Left ventricle myocardium inferior (tissue), 1 donor: Measurements from ENCODE around the gene FAM3B. TPM values are rescaled to one million over a fixed set of nuclear protein-coding genes. Genes with fewer than 3 reads are reported as not detected.

ENCODE experiments used
- DNase-seq: peaks from one replicate; pipeline ENCODE4 v3.0.0-alpha.2; 2020
- H3K27ac ChIP-seq: fragments of 200-600 bp; replicated peaks from 2 replicates; pipeline ENCODE4 v1.8.0; 2021
- H3K27me3 ChIP-seq: fragments of 200-600 bp; 2 replicates; pipeline ENCODE4 v1.8.0; 2021; ENCODE audit warnings: low read depth
- H3K36me3 ChIP-seq: fragments of 200-600 bp; 2 replicates; pipeline ENCODE4 v1.8.0; 2021
- H3K4me1 ChIP-seq: fragments of 200-600 bp; 2 replicates; pipeline ENCODE4 v1.8.0; 2021
- H3K4me3 ChIP-seq: fragments of 200-600 bp; 2 replicates; pipeline ENCODE4 v1.8.0; 2021; ENCODE audit warnings: mild to moderate bottlenecking, moderate library complexity
- H3K9me3 ChIP-seq: fragments of 200-600 bp; replicated peaks from 2 replicates; pipeline ENCODE4 v1.8.0; 2021
- intact Hi-C: fragments of 100-400 bp; cut with micrococcal nuclease; formaldehyde crosslinking; loops from one replicate; pipeline ENCODE4 v1.11.0; 2022
- total RNA-seq: library from RNA; stranded (reverse); fragmentation: NEBNext Ultra II Directional; extraction: Animal tissue kit (Norgen Biotek cat#: 25700); gene quantifications from one replicate; pipeline ENCODE4 v1.2.1, GENCODE V29; 2021
- TF ChIP-seq, protein P1 (sequence below): fragments of 200-600 bp; IDR thresholded peaks from 2 replicates; pipeline ENCODE4 v1.8.0; 2021; ENCODE audit warnings: antibody characterized with exemption, mild to moderate bottlenecking, borderline replicate concordance
- donor health status: DM: no; HTN: yes; CAD: no; lungs with severe emphysema.

The FAM3B gene
- total RNA-seq, 1 donor from 2014 or later, result not detected

DNA sequence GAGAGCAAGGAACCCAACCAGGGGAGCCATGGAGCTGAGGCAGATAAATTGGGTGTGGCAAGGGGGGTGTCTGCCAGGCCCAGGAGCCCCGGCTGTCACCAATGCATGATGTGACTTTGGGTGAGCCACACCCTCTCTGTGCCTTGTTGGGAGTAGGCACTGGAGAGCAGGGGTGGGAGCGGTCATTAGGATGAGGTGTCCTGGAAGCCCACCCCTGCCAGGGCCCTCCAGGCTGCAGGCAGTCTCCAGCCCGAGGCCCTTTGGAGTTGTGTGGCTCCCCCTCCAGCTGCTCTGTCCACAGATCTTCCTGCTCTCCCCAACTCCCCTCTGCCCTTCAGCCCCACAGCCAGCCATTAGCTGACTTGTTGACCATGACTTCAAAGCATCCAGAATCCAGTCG is 56.7 kb downstream of the FAM3B start:
- Histone ChIP-seq H3K27ac (no peak overlapping the region), H3K27me3 (peaks cover 17% of the 10 kb centered on the region), H3K9me3 (no peaks in the 10 kb centered on the region), H3K4me1 (peaks cover 26% of the 10 kb centered on the region), H3K36me3 (peaks cover 14% of the 10 kb centered on the region), H3K4me3 (no peak overlapping the region)
- TF ChIP-seq, protein P1, sequence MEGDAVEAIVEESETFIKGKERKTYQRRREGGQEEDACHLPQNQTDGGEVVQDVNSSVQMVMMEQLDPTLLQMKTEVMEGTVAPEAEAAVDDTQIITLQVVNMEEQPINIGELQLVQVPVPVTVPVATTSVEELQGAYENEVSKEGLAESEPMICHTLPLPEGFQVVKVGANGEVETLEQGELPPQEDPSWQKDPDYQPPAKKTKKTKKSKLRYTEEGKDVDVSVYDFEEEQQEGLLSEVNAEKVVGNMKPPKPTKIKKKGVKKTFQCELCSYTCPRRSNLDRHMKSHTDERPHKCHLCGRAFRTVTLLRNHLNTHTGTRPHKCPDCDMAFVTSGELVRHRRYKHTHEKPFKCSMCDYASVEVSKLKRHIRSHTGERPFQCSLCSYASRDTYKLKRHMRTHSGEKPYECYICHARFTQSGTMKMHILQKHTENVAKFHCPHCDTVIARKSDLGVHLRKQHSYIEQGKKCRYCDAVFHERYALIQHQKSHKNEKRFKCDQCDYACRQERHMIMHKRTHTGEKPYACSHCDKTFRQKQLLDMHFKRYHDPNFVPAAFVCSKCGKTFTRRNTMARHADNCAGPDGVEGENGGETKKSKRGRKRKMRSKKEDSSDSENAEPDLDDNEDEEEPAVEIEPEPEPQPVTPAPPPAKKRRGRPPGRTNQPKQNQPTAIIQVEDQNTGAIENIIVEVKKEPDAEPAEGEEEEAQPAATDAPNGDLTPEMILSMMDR, result no peak
- intact Hi-C loops, result no loop called here
- no peak for DNase-seq

DNA sequence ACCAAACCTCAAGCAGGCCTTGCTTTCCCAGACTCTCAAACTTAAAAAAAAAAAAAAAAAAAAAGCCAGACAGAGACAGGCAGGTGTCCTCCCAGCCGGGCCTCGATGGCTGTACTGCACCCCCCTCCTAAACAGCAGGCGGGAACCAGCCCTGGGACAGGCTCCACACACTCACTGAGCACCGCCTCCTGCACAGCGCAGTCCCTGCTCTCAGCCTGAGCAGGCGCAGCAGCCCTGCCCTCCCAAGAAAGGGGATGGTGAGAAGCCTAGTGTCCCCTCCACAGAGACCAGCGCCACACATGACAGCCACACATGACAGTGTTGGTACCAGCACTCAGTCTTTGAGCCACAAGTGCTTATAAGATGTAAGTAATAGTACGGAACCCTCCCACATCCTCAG is 57.2 kb downstream of the FAM3B start:
- Histone ChIP-seq H3K36me3 (peaks cover 18% of the 10 kb centered on the region), H3K27me3 (peaks cover 16% of the 10 kb centered on the region), H3K4me3 (no peak overlapping the region), H3K27ac (no peak overlapping the region), H3K4me1 (peaks cover 21% of the 10 kb centered on the region), H3K9me3 (no peaks in the 10 kb centered on the region)
- no peak for DNase-seq
- intact Hi-C loops, result no loop called here
- TF ChIP-seq, protein P1, result no peak

DNA sequence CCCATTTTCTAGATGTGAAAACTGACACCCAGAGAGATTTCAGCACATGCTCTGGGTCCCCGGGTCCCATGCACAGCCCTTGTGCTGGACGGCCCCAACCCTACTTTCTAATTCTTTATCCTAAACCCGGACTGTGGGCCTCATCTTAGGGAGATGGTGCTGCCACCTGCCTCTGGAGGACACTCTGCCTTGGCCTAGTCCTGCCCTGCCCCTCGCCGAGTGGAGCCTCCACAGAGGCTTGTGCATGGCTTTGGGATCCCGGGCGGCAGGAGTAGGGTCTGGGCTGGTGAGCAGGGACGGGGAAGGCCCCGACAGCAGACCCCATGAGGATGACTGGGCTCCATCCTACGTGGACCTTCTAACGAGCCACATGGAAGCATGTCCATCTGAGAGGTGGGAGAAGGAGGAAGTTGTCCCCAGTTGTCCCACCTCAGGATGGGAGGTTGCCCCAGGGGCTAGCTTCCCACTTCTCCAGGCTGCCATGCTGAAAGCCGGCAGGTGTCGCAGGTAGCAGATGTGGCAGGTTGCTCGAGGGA is 57.6 kb downstream of the FAM3B start:
- no peak for DNase-seq

DNA sequence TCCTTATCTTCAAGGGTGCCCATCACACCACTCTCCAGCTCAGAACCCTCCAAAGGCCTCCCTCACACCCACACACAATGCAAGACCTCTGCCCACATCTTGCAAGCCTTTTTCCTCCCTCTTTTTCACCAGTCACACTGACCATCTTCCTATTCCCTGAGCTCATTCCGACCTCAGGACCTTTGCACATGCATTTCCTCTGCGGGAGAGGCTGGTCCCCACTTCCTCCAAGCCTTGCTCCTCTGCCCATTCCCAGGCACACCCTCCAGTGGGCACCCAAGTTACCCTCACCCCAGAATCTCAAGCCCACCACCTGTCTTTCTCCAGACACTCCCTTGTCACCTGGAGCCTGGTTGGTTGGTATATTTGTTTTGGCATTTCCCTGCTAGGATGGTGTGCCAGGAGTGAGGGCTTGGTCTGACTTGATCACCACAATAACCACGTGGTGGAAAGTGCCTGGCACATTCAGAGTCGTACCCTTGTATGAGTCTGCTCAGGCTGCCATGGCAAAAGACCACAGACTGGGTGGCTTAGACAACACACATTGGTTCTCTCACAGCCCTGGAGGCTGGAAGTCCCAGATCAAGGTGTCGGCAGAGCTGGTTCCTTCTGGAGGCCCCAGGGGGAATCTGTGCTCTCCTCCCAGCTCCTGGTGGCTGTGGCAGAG is 58.4 kb downstream of the FAM3B start:
- Histone ChIP-seq H3K36me3 (peaks cover 30% of the 10 kb centered on the region), H3K9me3 (no peaks in the 10 kb centered on the region), H3K27me3 (peaks cover 4% of the 10 kb centered on the region), H3K27ac (no peak overlapping the region), H3K4me1 (peaks cover 10% of the 10 kb centered on the region), H3K4me3 (no peak overlapping the region)
- no peak for DNase-seq
- intact Hi-C loops, result no loop called here
- TF ChIP-seq, protein P1, result no peak

More for the DNA sequence above, 57.6 kb downstream of the FAM3B start:
- Histone ChIP-seq H3K27me3 (peaks cover 12% of the 10 kb centered on the region), H3K27ac (no peak overlapping the region), H3K36me3 (peaks cover 22% of the 10 kb centered on the region), H3K4me1 (peaks cover 16% of the 10 kb centered on the region), H3K9me3 (no peaks in the 10 kb centered on the region), H3K4me3 (no peak overlapping the region)
- TF ChIP-seq, protein P1, result no peak
- intact Hi-C loops, result no loop called here

DNA sequence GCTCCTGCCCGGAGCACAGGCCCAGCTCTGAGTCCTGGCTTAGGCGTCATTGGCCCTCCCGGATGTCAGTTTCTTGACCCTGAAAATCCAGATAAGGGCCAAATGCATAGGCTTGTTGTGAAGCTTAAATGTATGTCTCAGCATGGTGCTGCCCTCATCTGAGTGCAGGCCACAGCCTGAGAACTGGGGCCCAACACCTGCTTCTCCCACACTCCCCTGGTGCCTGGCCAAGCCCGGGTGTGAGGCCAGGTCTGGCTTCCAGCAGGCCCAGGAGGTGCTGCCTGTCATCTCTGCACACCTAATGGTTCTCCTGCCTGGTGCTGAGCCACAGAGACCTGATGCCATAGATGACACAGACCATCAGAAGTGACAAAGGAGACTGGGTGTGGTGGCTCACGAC is 59.3 kb downstream of the FAM3B start:
- H3K4me3 ChIP-seq, result no peak overlapping the region
- TF ChIP-seq, protein P1, result no peak
- H3K9me3 ChIP-seq, result no peaks in the 10 kb centered on the region
- peaks cover 5% of the 10 kb centered on the region for H3K4me1 ChIP-seq
- intact Hi-C loops, result no loop called here
- no peaks in the 10 kb centered on the region for H3K27me3 ChIP-seq
- DNase-seq, result no peak
- peaks cover 39% of the 10 kb centered on the region for H3K36me3 ChIP-seq
- H3K27ac ChIP-seq, result no peak overlapping the region
